ENCODE data around the gene NINJ1. TPM values are rescaled to one million over a fixed set of nuclear protein-coding genes. Genes with fewer than 3 reads are reported as not detected.

The NINJ1 gene
- total and polyA plus RNA-seq, 2 of the 8 experiments (the other 6 are each of a cell fraction or from before 2014, with no cell fraction given) = 28.2 to 65.6 TPM

GRCh38 chr9:93161786-93162562, 27.9 kb upstream of the NINJ1 start (continued):
- TF ChIP-seq, protein P1, sequence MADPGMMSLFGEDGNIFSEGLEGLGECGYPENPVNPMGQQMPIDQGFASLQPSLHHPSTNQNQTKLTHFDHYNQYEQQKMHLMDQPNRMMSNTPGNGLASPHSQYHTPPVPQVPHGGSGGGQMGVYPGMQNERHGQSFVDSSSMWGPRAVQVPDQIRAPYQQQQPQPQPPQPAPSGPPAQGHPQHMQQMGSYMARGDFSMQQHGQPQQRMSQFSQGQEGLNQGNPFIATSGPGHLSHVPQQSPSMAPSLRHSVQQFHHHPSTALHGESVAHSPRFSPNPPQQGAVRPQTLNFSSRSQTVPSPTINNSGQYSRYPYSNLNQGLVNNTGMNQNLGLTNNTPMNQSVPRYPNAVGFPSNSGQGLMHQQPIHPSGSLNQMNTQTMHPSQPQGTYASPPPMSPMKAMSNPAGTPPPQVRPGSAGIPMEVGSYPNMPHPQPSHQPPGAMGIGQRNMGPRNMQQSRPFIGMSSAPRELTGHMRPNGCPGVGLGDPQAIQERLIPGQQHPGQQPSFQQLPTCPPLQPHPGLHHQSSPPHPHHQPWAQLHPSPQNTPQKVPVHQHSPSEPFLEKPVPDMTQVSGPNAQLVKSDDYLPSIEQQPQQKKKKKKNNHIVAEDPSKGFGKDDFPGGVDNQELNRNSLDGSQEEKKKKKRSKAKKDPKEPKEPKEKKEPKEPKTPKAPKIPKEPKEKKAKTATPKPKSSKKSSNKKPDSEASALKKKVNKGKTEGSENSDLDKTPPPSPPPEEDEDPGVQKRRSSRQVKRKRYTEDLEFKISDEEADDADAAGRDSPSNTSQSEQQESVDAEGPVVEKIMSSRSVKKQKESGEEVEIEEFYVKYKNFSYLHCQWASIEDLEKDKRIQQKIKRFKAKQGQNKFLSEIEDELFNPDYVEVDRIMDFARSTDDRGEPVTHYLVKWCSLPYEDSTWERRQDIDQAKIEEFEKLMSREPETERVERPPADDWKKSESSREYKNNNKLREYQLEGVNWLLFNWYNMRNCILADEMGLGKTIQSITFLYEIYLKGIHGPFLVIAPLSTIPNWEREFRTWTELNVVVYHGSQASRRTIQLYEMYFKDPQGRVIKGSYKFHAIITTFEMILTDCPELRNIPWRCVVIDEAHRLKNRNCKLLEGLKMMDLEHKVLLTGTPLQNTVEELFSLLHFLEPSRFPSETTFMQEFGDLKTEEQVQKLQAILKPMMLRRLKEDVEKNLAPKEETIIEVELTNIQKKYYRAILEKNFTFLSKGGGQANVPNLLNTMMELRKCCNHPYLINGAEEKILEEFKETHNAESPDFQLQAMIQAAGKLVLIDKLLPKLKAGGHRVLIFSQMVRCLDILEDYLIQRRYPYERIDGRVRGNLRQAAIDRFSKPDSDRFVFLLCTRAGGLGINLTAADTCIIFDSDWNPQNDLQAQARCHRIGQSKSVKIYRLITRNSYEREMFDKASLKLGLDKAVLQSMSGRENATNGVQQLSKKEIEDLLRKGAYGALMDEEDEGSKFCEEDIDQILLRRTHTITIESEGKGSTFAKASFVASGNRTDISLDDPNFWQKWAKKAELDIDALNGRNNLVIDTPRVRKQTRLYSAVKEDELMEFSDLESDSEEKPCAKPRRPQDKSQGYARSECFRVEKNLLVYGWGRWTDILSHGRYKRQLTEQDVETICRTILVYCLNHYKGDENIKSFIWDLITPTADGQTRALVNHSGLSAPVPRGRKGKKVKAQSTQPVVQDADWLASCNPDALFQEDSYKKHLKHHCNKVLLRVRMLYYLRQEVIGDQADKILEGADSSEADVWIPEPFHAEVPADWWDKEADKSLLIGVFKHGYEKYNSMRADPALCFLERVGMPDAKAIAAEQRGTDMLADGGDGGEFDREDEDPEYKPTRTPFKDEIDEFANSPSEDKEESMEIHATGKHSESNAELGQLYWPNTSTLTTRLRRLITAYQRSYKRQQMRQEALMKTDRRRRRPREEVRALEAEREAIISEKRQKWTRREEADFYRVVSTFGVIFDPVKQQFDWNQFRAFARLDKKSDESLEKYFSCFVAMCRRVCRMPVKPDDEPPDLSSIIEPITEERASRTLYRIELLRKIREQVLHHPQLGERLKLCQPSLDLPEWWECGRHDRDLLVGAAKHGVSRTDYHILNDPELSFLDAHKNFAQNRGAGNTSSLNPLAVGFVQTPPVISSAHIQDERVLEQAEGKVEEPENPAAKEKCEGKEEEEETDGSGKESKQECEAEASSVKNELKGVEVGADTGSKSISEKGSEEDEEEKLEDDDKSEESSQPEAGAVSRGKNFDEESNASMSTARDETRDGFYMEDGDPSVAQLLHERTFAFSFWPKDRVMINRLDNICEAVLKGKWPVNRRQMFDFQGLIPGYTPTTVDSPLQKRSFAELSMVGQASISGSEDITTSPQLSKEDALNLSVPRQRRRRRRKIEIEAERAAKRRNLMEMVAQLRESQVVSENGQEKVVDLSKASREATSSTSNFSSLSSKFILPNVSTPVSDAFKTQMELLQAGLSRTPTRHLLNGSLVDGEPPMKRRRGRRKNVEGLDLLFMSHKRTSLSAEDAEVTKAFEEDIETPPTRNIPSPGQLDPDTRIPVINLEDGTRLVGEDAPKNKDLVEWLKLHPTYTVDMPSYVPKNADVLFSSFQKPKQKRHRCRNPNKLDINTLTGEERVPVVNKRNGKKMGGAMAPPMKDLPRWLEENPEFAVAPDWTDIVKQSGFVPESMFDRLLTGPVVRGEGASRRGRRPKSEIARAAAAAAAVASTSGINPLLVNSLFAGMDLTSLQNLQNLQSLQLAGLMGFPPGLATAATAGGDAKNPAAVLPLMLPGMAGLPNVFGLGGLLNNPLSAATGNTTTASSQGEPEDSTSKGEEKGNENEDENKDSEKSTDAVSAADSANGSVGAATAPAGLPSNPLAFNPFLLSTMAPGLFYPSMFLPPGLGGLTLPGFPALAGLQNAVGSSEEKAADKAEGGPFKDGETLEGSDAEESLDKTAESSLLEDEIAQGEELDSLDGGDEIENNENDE (IDR thresholded peaks at IDR 0.05; ENCODE audit: insufficient replicate concordance, low read length) = no peak
- TF ChIP-seq SIRT6 (IDR thresholded peaks at IDR 0.05; ENCODE audit: low read length) = no peak
- no peak for TF ChIP-seq SUZ12 (IDR thresholded peaks at IDR 0.05; ENCODE audit: low read length)
- no peak for TF ChIP-seq SIN3A (conservative IDR thresholded peaks at IDR 0.05 in 1 of 2, IDR thresholded peaks at IDR 0.05 in 1 of 2; ENCODE audit: low read depth in 1 of 2, low read length in 2 of 2)
- TF ChIP-seq TCF12 (IDR thresholded peaks at IDR 0.05; ENCODE audit: low read depth, low read length) = no peak
- no peak for TF ChIP-seq JUN (IDR thresholded peaks at IDR 0.05; ENCODE audit: low read depth, low read length)
- TF ChIP-seq JUND (IDR thresholded peaks at IDR 0.05; ENCODE audit: low read length) = no peak

All from H1 (cell line).